HEK293 (cell line): Measurements from ENCODE around the gene LRIG3.
A peak's percentile ranks its signal among the peaks of the same experiment; 100 is the strongest.

Source experiments
- CTCF ChIA-PET: fragments of 350-600 bp; formaldehyde crosslinking; extraction: SDS; loops from one replicate; lab custom pipeline; 2021; ENCODE audit warnings: antibody characterized with exemption; lab: Yijun Ruan, JAX
- POLR2A ChIA-PET: fragments of 300-600 bp; formaldehyde crosslinking; extraction: SDS; loops from one replicate; lab custom pipeline; 2020; ENCODE audit warnings: antibody characterized with exemption, inconsistent platforms; lab: Yijun Ruan, JAX
- H3K27ac ChIP-seq: fragments of 200-500 bp; sonication (Bioruptor generic); 2 replicates; pipeline ENCODE4 v1.5.1; 2014; ENCODE audit warnings: low read depth, low read length, control low read depth, inconsistent platforms; ENCODE audit errors: extremely low read depth
- H3K36me3 ChIP-seq, 2 experiments: fragments of 200-500 bp in 1 of 2; sonication (Bioruptor generic) in 1 of 2; 1 replicate in 1 of 2; 2 replicates in 1 of 2; pipeline ENCODE4 v1.5.1; 2014 to 2017; ENCODE audit warnings: inconsistent platforms in 2 of 2, low read length in 2 of 2; ENCODE audit not compliant: control insufficient read depth in 2 of 2, insufficient read depth in 1 of 2
- H3K4me1 ChIP-seq: fragments of 200-500 bp; sonication (Bioruptor generic); 2 replicates; pipeline ENCODE4 v1.5.1; 2014; ENCODE audit warnings: mild to moderate bottlenecking, low read length, inconsistent platforms; ENCODE audit not compliant: control insufficient read depth, insufficient read depth
- H3K4me3 ChIP-seq: 2 replicates; pipeline ENCODE4 v1.5.1; 2011; ENCODE audit warnings: low read depth, mild to moderate bottlenecking, control low read depth, low read length, moderate library complexity
- H3K9me3 ChIP-seq: fragments of 200-500 bp; sonication (Bioruptor generic); 2 replicates; pipeline ENCODE4 v1.5.1; 2014; ENCODE audit warnings: low read depth, low read length, inconsistent platforms; ENCODE audit not compliant: control insufficient read depth, insufficient read depth
- ATF2 ChIP-seq: fragments of 450-650 bp; formaldehyde crosslinking; IDR thresholded peaks from 2 replicates; pipeline ENCODE4 v1.5.1; 2016; ENCODE audit warnings: missing biosample characterization, missing genetic modification characterization, low read depth
- FEZF1 ChIP-seq: fragments of 450-650 bp; formaldehyde crosslinking; IDR thresholded peaks from 2 replicates; pipeline ENCODE4 v1.5.1; 2016; ENCODE audit warnings: missing biosample characterization, missing genetic modification characterization
- GLI4 ChIP-seq: fragments of 450-650 bp; formaldehyde crosslinking; IDR thresholded peaks from 2 replicates; pipeline ENCODE4 v1.5.1; 2016; ENCODE audit warnings: missing biosample characterization, missing genetic modification characterization
- HOXA7 ChIP-seq: sonication (generic); formaldehyde crosslinking; IDR thresholded peaks from 2 replicates; pipeline ENCODE4 v1.8.1; 2022; ENCODE audit warnings: missing genetic modification reagents, borderline replicate concordance
- PRDM6 ChIP-seq: fragments of 450-650 bp; formaldehyde crosslinking; IDR thresholded peaks from 2 replicates; pipeline ENCODE4 v1.5.1; 2017; ENCODE audit warnings: missing biosample characterization, missing genetic modification characterization
- SETDB1 ChIP-seq: IDR thresholded peaks from one replicate; pipeline ENCODE4 v1.6.1; 2017; ENCODE audit warnings: mild to moderate bottlenecking, low read length, moderate library complexity, mixed read lengths; ENCODE audit not compliant: insufficient read length
- ZBTB20 ChIP-seq: fragments of 450-650 bp; formaldehyde crosslinking; IDR thresholded peaks from 2 replicates; pipeline ENCODE4 v1.5.1; 2016; ENCODE audit warnings: missing biosample characterization, missing genetic modification characterization
- ZBTB21 ChIP-seq: fragments of 450-650 bp; formaldehyde crosslinking; IDR thresholded peaks from 2 replicates; pipeline ENCODE4 v1.5.1; 2017; ENCODE audit warnings: missing biosample characterization, missing genetic modification characterization
- ZIC2 ChIP-seq: fragments of 450-650 bp; formaldehyde crosslinking; IDR thresholded peaks from 2 replicates; pipeline ENCODE4 v1.5.1; 2016; ENCODE audit warnings: missing biosample characterization, missing genetic modification characterization
- ZNF518A ChIP-seq: fragments of 450-650 bp; formaldehyde crosslinking; conservative IDR thresholded peaks from 2 replicates; pipeline ENCODE4 v1.5.1; 2016; ENCODE audit warnings: low read depth, missing biosample characterization, missing genetic modification characterization
- ZNF548 ChIP-seq: fragments of 450-650 bp; formaldehyde crosslinking; IDR thresholded peaks from 2 replicates; pipeline ENCODE4 v1.5.1; 2016; ENCODE audit warnings: missing biosample characterization, missing genetic modification characterization
- ZNF610 ChIP-seq: fragments of 450-650 bp; formaldehyde crosslinking; IDR thresholded peaks from 2 replicates; pipeline ENCODE4 v1.5.1; 2016; ENCODE audit warnings: missing biosample characterization, missing genetic modification characterization, borderline replicate concordance
- ZNF629 ChIP-seq: fragments of 450-650 bp; formaldehyde crosslinking; IDR thresholded peaks from 2 replicates; pipeline ENCODE4 v1.5.1; 2017; ENCODE audit warnings: missing biosample characterization, missing genetic modification characterization

LRIG3 gene

DNA sequence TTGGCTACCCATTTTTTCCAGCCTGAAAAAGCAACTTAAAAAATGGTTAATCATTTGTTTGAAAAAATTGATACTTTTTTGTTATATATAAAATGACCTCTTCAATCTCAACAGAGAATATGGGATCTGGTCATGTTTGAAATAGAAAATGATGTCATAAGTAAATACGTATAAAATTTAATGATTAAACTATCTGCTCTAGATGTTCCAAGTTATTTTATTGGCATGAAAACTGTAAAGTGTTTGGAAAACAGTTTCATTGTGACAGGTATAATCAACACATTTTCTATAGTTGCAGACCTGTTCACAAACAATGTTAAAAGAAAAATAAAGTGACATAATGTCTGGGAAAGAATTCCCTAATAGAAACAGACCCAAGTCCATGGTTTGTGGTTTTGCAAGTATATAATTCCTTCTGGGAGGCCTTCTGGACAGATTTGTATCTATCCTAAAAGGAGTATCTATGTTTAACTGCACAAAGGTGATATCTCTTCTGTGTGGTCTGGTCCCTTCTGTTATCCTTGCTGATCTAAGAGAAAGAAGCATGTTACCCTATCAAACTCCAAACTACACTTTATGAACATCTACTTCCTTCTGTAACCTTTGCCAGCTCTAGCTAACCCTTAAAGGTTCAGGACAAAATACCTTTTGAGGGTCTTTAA, 39.5 kb upstream of the LRIG3 start:
- ChIA-PET CTCF (interaction anchor here (1.2 kb wide), 1 partner anchor 8 kb away, joined by 4 read pairs; no protein-coding TSS in a partner anchor), POLR2A (no interaction called here)
- Histone ChIP-seq H3K9me3 (no peaks in the 10 kb centered on the region), H3K27ac (no peak overlapping the region), H3K4me3 (no peak overlapping the region), H3K36me3 (no peaks in the 10 kb centered on the region), H3K4me1 (peaks cover 10% of the 10 kb centered on the region)
- 0 out of 2 replicates have a peak, but pooled peaks have one; percentile 8 for TF ChIP-seq PRDM6 (tag by site-specific recombination)
- peak; percentile 90 for TF ChIP-seq ATF2
- TF ChIP-seq ZNF610: no peak
- peak; percentile 14; the same call in 1 of the 2 replicates for TF ChIP-seq ZNF629 (tag by site-specific recombination)
- no peak for TF ChIP-seq ZBTB20
- 0 out of 2 replicates have a peak, but pooled peaks have one; percentile 15 for TF ChIP-seq ZBTB21

DNA sequence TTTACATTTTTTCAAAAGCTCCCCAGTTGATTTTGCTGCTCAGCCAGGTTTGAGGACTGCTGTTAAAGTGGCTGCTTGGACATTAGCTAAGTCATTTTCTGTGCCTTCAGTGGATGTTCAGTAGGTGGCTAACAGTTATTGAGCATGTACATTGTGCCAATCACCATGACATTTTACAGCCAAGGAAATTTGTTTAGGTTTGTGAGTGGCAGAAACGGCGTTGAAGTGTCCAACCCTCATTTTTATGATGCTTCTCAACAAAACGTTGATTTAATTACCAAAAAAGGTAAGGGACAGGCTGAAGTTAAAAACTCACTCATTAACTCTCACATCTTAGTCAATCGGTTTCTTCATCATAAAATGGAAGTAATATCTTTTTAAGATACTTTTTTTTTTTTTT, 37.0 kb upstream of the LRIG3 start:
- CTCF ChIA-PET: no interaction called here
- H3K4me3 ChIP-seq: no peak overlapping the region
- H3K27ac ChIP-seq: no peak overlapping the region
- TF ChIP-seq ZNF518A (tag by site-specific recombination): no peak
- no peak for TF ChIP-seq GLI4 (tag by site-specific recombination)
- TF ChIP-seq ZIC2: no peak
- H3K9me3 ChIP-seq: no peaks in the 10 kb centered on the region
- H3K36me3 ChIP-seq: no peaks in the 10 kb centered on the region
- H3K4me1 ChIP-seq: peaks cover 17% of the 10 kb centered on the region
- POLR2A ChIA-PET: no interaction called here

- no peak overlapping the region for H3K27ac ChIP-seq
- H3K4me1 ChIP-seq: peaks cover 16% of the 10 kb centered on the region
- H3K9me3 ChIP-seq: no peaks in the 10 kb centered on the region
- POLR2A ChIA-PET: interaction anchor here (0.6 kb wide), 1 partner anchor 13 kb away, joined by 4 read pairs; no protein-coding TSS in a partner anchor
- no peaks in the 10 kb centered on the region for H3K36me3 ChIP-seq
- TF ChIP-seq ZNF548 (tag by site-specific recombination) (no peak), HOXA7 (no peak), SETDB1 (no peak), FEZF1 (tag by site-specific recombination) (peak; percentile 59; the same call in 1 of the 2 replicates)
- TF ChIP-seq, all 188 proteins: peak for 1
- H3K4me3 ChIP-seq: no peak overlapping the region
- CTCF ChIA-PET: interaction anchor here (0.7 kb wide), 1 partner anchor 23 kb away, joined by 3 read pairs; no protein-coding TSS in a partner anchor
Measured at GRCh38 chr12:58955849-58956248, 35.5 kb upstream of the LRIG3 start.
